ENCODE results near the gene TTYH3. TPM values are rescaled to one million over a fixed set of nuclear protein-coding genes. Genes with fewer than 3 reads are reported as not detected.

The TTYH3 gene
- total RNA-seq, 1 experiment from 2014 or later, result 278 TPM

DNA sequence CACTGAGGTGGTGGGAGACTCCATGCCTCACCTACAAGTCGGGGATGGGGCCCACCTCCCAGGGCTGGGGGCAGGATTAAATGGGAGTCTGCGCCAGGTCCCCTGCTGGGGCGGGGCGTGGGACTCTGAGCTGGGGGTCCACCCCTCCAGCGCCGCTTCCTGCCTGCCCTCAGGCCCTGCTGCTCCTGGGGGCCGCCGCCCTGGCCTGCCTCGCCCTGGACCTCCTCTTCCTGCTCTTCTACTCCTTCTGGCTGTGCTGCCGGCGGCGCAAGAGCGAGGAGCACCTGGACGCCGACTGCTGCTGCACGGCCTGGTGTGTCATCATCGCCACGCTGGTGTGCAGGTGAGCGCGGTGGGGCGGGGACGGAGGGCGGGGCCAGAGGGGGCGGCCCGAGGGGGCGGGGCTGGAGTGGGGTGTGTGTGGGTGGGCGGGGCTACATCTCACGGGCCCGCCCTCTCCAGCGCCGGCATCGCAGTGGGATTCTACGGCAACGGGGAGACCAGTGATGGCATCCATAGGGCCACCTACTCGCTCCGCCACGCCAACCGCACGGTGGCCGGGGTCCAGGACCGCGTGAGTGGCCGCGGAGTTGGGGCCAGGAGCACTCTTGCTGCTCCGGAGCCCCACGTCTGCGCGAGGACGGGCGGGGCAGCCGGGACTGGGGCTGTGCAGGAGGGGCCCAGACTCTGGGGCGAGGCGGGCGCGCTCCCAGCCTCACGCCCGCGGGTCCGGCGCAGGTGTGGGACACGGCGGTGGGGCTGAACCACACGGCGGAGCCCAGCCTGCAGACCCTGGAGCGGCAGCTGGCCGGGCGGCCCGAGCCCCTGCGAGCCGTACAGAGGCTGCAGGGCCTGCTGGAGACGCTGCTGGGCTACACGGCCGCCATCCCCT, 15.1 kb downstream of the TTYH3 start:
- in situ Hi-C loops (cut with HindIII; ENCODE audit: low pct_unique_long_range_greater_than_20kb, low sequenced_read_pairs) (no loop called here), intact Hi-C loops (cut with micrococcal nuclease; ENCODE audit: unreplicated experiment) (no loop called here)
- Histone ChIP-seq H3K27me3 (ENCODE audit: control insufficient read depth, insufficient read depth, low read length) (no peaks in the 10 kb centered on the region), H3K36me3 (ENCODE audit: control insufficient read depth, insufficient read depth, low read length) (peaks cover 2% of the 10 kb centered on the region; the same call in 1 of the 2 replicates), H3K4me1 (ENCODE audit: control insufficient read depth, insufficient read depth, low read length) (peaks cover 38% of the 10 kb centered on the region), H3K9me3 (ENCODE audit: control insufficient read depth, insufficient read depth, low read depth, low read length) (no peaks in the 10 kb centered on the region), H3K4me3 (ENCODE audit: low read depth in 2 of 2, low read length in 2 of 2) (no peak overlapping the region), H3K27ac (ENCODE audit: low read length) (0 out of 2 replicates have a peak overlapping the region, but pooled peaks have one; percentile 11)
- ATAC-seq, result peak; percentile 37; the same call in 1 of the 2 replicates
- TF ChIP-seq TCF7L2 (IDR thresholded peaks at IDR 0.05; ENCODE audit: low read depth, low read length), result no peak
- TF ChIP-seq REST (IDR thresholded peaks at IDR 0.05; ENCODE audit: insufficient read depth in 1 of 2, low read depth in 2 of 2, low read length in 1 of 2), result no peak
- TF ChIP-seq, protein P1, sequence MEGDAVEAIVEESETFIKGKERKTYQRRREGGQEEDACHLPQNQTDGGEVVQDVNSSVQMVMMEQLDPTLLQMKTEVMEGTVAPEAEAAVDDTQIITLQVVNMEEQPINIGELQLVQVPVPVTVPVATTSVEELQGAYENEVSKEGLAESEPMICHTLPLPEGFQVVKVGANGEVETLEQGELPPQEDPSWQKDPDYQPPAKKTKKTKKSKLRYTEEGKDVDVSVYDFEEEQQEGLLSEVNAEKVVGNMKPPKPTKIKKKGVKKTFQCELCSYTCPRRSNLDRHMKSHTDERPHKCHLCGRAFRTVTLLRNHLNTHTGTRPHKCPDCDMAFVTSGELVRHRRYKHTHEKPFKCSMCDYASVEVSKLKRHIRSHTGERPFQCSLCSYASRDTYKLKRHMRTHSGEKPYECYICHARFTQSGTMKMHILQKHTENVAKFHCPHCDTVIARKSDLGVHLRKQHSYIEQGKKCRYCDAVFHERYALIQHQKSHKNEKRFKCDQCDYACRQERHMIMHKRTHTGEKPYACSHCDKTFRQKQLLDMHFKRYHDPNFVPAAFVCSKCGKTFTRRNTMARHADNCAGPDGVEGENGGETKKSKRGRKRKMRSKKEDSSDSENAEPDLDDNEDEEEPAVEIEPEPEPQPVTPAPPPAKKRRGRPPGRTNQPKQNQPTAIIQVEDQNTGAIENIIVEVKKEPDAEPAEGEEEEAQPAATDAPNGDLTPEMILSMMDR (IDR thresholded peaks at IDR 0.05), result no peak
- TF ChIP-seq POLR2AphosphoS5 (IDR thresholded peaks at IDR 0.05; ENCODE audit: low read depth, low read length), result no peak
- no peak for TF ChIP-seq SIN3A (IDR thresholded peaks at IDR 0.05; ENCODE audit: borderline replicate concordance, insufficient read depth, low read depth, low read length)
- POLR2A ChIA-PET, result no interaction called here
- BruUV-seq (replicated peaks), result no TSS peak
- no peak for DNase-seq (ENCODE audit: low read depth, low spot score)
- CTCF ChIA-PET, result no interaction called here

GRCh38 chr7:2647594-2648172, 15.9 kb downstream of the TTYH3 start:
- Histone ChIP-seq H3K36me3 (ENCODE audit: control insufficient read depth, insufficient read depth, low read length) (peaks cover 2% of the 10 kb centered on the region; the same call in 1 of the 2 replicates), H3K4me1 (ENCODE audit: control insufficient read depth, insufficient read depth, low read length) (peaks cover 30% of the 10 kb centered on the region), H3K9me3 (ENCODE audit: control insufficient read depth, insufficient read depth, low read depth, low read length) (no peaks in the 10 kb centered on the region), H3K27ac (ENCODE audit: low read length) (no peak overlapping the region), H3K27me3 (ENCODE audit: control insufficient read depth, insufficient read depth, low read length) (no peaks in the 10 kb centered on the region), H3K4me3 (ENCODE audit: low read depth in 2 of 2, low read length in 2 of 2) (no peak overlapping the region)
- TF ChIP-seq POLR2AphosphoS5 (IDR thresholded peaks at IDR 0.05; ENCODE audit: low read depth, low read length) (no peak), REST (IDR thresholded peaks at IDR 0.05; ENCODE audit: insufficient read depth in 1 of 2, low read depth in 2 of 2, low read length in 1 of 2) (no peak), TCF7L2 (IDR thresholded peaks at IDR 0.05; ENCODE audit: low read depth, low read length) (no peak)
- no TSS peak for BruUV-seq (replicated peaks)
- ATAC-seq (no peak), DNase-seq (ENCODE audit: low read depth, low spot score) (no peak)
- ChIA-PET CTCF (no interaction called here), POLR2A (no interaction called here)
- in situ Hi-C loops (cut with HindIII; ENCODE audit: low pct_unique_long_range_greater_than_20kb, low sequenced_read_pairs) (no loop called here), intact Hi-C loops (cut with micrococcal nuclease; ENCODE audit: unreplicated experiment) (no loop called here)

All from Panc1 (cell line).